ENCODE results near the gene HLA-A. TPM values are rescaled to one million over a fixed set of nuclear protein-coding genes. Genes with fewer than 3 reads are reported as not detected.
"Not testable (repeated sequence)": the region's sequence is repeated elsewhere in the genome, so short reads cannot be mapped to it uniquely, and the experiment has no call there.

Gene HLA-A
- total RNA-seq, 1 donor from 2014 or later: 479 TPM

GRCh38 chr6:29975561-29975907 is 33.2 kb downstream of the HLA-A start:
- no peak for TF ChIP-seq CTCF (conservative IDR thresholded peaks at IDR 0.05; ENCODE audit: low read depth, low read length)
- no peak for DNase-seq (ENCODE audit: low read depth)
- H3K4me3 ChIP-seq (ENCODE audit: low read depth, low read length): no peak overlapping the region

- peak overlapping the region; percentile 64 for H3K4me3 ChIP-seq (ENCODE audit: low read depth, low read length)
- DNase-seq (ENCODE audit: low read depth): no peak
- no peak for TF ChIP-seq CTCF (conservative IDR thresholded peaks at IDR 0.05; ENCODE audit: low read depth, low read length)
Observed at GRCh38 chr6:29976253-29976587, 33.9 kb downstream of the HLA-A start.

DNA sequence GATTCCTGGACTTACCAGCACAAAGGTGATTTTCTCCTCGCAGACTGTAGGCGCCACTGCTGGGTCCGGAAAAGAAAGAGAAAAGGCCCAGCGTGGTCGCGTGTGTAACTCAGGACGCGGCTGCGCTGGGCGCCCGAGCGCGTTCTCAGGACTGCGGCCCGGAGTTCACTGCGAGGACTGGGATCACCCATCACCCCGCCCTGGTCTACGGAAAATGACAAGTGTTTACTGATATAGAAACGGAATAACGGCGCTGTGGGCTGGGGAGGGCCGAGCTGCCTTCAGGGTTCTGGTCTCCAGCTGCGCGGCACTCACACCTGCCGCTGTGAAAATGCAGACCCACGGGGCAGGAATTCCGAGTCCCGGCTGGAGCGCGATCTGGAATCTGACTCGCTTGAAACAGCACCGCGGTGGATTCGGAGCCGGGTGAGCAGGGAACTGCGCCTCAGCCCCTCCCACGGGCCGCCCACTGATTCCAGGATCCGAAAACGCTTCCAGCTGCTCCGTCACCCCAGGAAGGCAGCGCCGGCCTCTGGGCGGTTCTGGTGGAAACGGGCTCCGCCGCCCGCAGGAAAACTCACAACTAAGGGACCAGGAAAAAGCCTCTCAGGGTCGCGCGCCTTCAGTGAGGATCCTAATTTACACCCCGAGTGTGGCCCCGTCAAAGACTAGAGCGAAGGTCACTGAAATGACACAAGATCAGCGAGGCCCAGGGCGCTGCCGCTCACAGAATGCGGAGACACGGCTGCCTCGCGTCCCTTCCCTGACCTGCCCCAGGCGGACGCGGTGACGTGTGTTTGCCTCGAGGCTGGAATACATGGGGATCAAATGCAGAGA is 34.5 kb downstream of the HLA-A start:
- H3K4me3 ChIP-seq (ENCODE audit: low read depth, low read length): peak overlapping the region; percentile 64
- TF ChIP-seq CTCF (conservative IDR thresholded peaks at IDR 0.05; ENCODE audit: low read depth, low read length): peak; percentile 42
- no peak for DNase-seq (ENCODE audit: low read depth)

DNA sequence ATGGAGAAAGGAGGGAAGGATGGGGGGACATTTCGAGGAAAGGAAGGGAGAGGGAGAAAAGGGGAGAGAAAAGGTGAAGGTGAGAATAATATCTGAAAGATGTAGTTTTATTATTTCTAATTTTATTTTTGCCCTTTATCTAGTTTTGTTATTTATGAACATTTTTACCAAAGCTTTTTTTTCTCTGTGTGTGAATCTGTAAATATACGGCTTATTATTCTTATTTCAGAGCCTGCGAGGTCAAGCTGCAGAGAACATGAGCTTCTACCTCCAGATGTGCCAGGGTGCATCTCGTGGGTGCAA is 35.0 kb downstream of the HLA-A start:
- DNase-seq (ENCODE audit: low read depth): no peak
- TF ChIP-seq CTCF (conservative IDR thresholded peaks at IDR 0.05; ENCODE audit: low read depth, low read length): no peak
- peak overlapping the region; percentile 64 for H3K4me3 ChIP-seq (ENCODE audit: low read depth, low read length)

DNA sequence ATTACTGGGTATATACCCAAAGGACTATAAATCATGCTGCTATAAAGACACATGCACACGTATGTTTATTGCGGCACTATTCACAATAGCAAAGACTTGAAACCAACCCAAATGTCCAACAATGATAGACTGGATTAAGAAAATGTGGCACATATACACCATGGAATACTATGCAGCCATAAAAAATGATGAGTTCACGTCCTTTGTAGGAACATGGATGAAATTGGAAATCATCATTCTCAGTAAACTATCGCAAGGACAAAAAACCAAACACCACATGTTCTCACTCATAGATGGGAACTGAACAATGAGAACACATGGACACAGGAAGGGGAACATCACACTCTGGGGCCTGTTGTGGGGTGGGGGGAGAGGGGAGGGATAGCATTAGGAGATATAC is 37.7 kb downstream of the HLA-A start:
- not testable (repeated sequence) for H3K4me3 ChIP-seq (ENCODE audit: low read depth, low read length); DNase-seq (ENCODE audit: low read depth)

- no peak overlapping the region for H3K4me3 ChIP-seq (ENCODE audit: low read depth, low read length)
- TF ChIP-seq CTCF (conservative IDR thresholded peaks at IDR 0.05; ENCODE audit: low read depth, low read length): no peak
- DNase-seq (ENCODE audit: low read depth): no peak
Observed at GRCh38 chr6:29980511-29980910, 38.2 kb downstream of the HLA-A start.

DNA sequence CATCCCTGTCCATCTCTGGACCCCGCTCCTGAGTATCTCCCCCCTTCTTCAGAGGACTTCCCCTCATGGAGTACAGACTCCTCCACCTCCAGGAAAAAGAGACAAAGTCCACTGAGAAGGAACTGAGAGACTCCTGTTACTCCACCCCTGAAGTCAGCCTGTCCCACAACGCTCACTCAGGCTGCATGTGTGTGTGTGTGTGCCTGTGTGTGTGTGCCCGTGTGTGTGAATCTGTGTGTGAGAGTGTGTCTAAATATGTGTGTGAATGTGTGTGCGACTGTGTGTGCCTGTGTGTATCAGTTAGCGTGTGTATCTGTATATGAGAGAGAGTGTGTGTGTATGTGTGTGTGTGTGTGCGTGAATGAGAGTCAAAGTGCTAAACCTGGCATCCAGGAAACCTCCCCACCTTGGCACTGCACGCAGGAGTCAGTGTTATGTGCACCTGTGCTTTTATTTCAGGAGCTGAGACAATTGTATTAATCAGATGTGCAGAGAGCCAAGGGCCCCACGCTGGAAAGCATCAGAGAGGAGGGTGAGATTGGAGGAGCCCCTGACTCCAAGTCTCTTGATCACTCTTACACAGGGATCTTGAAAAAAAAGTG is 39.0 kb downstream of the HLA-A start:
- DNase-seq (ENCODE audit: low read depth): no peak
- no peak for TF ChIP-seq CTCF (conservative IDR thresholded peaks at IDR 0.05; ENCODE audit: low read depth, low read length)
- no peak overlapping the region for H3K4me3 ChIP-seq (ENCODE audit: low read depth, low read length)

All from epithelial cell of proximal tubule (primary cell).